Mesenchymal stem cell (in vitro differentiated cells and primary cell): ENCODE results near the gene NMNAT3.

ENCODE experiments used
- DNase-seq: peaks from one replicate; pipeline ENCODE4 v3.0.0-alpha.2; 2013
- H2AFZ ChIP-seq: one replicate; pipeline ENCODE4 v1.6.1; 2013; ENCODE audit warnings: low read depth, mild to moderate bottlenecking, control low read depth, inconsistent platforms, low read length, moderate library complexity
- H2AK5ac ChIP-seq: 2 replicates; pipeline ENCODE4 v1.6.1; 2013; ENCODE audit warnings: low read length, moderate library complexity, mild to moderate bottlenecking, inconsistent platforms; ENCODE audit not compliant: severe bottlenecking
- H2BK120ac ChIP-seq: one replicate; pipeline ENCODE4 v1.6.1; 2013; ENCODE audit warnings: low read depth, mild to moderate bottlenecking, inconsistent platforms, low read length, moderate library complexity
- H2BK12ac ChIP-seq, 2 experiments: one replicate each; pipeline ENCODE4 v1.6.1; 2013; ENCODE audit warnings: inconsistent platforms in 2 of 2, low read length in 2 of 2, mild to moderate bottlenecking in 2 of 2, moderate library complexity in 2 of 2, control low read depth in 1 of 2
- H2BK15ac ChIP-seq: one replicate; pipeline ENCODE4 v1.6.1; 2013; ENCODE audit warnings: mild to moderate bottlenecking, low read depth, inconsistent platforms; ENCODE audit not compliant: poor library complexity, severe bottlenecking
- H2BK5ac ChIP-seq: 2 replicates; pipeline ENCODE4 v1.6.1; 2013; ENCODE audit warnings: low read depth, mild to moderate bottlenecking, low read length, control low read depth, inconsistent platforms; ENCODE audit not compliant: poor library complexity, severe bottlenecking
- H3K14ac ChIP-seq, 2 experiments: one replicate each; pipeline ENCODE4 v1.6.1; 2013; ENCODE audit warnings: inconsistent platforms in 2 of 2, low read length in 2 of 2, control low read depth in 1 of 2, mild to moderate bottlenecking in 1 of 2, moderate library complexity in 1 of 2
- H3K18ac ChIP-seq, 2 experiments: one replicate each; pipeline ENCODE4 v1.6.1; 2013; ENCODE audit warnings: inconsistent platforms in 2 of 2, low read length in 2 of 2, control low read depth in 1 of 2, low read depth in 1 of 2, mild to moderate bottlenecking in 1 of 2
- H3K23ac ChIP-seq, 2 experiments: one replicate each; pipeline ENCODE4 v1.6.1; 2013; ENCODE audit warnings: inconsistent platforms in 2 of 2, low read length in 2 of 2, mild to moderate bottlenecking in 2 of 2, moderate library complexity in 2 of 2, control low read depth in 1 of 2
- H3K27ac ChIP-seq: 2 replicates; pipeline ENCODE4 v1.5.1; 2013; ENCODE audit warnings: mild to moderate bottlenecking, moderate library complexity, low read length, control low read depth, inconsistent platforms; ENCODE audit not compliant: poor library complexity, severe bottlenecking
- H3K27me3 ChIP-seq, 2 experiments: 2 replicates each; pipeline versions ENCODE4 v1.6.1 to v1.7.0; 2013; ENCODE audit warnings: low read length in 2 of 2, mild to moderate bottlenecking in 2 of 2, moderate library complexity in 2 of 2, control low read depth in 1 of 2, inconsistent platforms in 1 of 2; ENCODE audit not compliant: control insufficient read depth in 1 of 2, insufficient read depth in 1 of 2
- H3K36me3 ChIP-seq, 2 experiments: 2 replicates each; pipeline versions ENCODE4 v1.6.1 to v1.7.0; 2013; ENCODE audit warnings: low read length in 2 of 2, control low read depth in 1 of 2, inconsistent platforms in 1 of 2, low read depth in 1 of 2, mild to moderate bottlenecking in 1 of 2; ENCODE audit not compliant: insufficient read depth in 2 of 2, control insufficient read depth in 1 of 2
- H3K4ac ChIP-seq, 2 experiments: one replicate each; pipeline ENCODE4 v1.6.1; 2013; ENCODE audit warnings: inconsistent platforms in 2 of 2, low read length in 2 of 2, mild to moderate bottlenecking in 2 of 2, moderate library complexity in 2 of 2, control low read depth in 1 of 2, low read depth in 1 of 2
- H3K4me1 ChIP-seq: 2 replicates; pipeline ENCODE4 v1.6.1; 2013; ENCODE audit warnings: low read depth, low read length, control low read depth; ENCODE audit not compliant: control insufficient read depth, insufficient read depth
- H3K4me2 ChIP-seq: 2 replicates; pipeline ENCODE4 v1.6.1; 2013; ENCODE audit warnings: low read length, mild to moderate bottlenecking, inconsistent platforms; ENCODE audit not compliant: poor library complexity, severe bottlenecking
- H3K4me3 ChIP-seq, 2 experiments: 2 replicates each; pipeline versions ENCODE4 v1.5.1 to v1.7.0; 2013; ENCODE audit warnings: low read length in 2 of 2, mild to moderate bottlenecking in 2 of 2, control low read depth in 1 of 2, low read depth in 1 of 2; ENCODE audit not compliant: insufficient read depth in 1 of 2
- H3K79me1 ChIP-seq: replicated peaks from 2 replicates; pipeline ENCODE4 v1.6.1; 2013; ENCODE audit warnings: mild to moderate bottlenecking, control low read depth, low read length, inconsistent platforms; ENCODE audit not compliant: poor library complexity, severe bottlenecking
- H3K9ac ChIP-seq: 2 replicates; pipeline ENCODE4 v1.7.0; 2013; ENCODE audit warnings: mild to moderate bottlenecking, low read length, moderate library complexity
- H3K9me3 ChIP-seq: 2 replicates; pipeline ENCODE4 v1.7.0; 2013; ENCODE audit warnings: mild to moderate bottlenecking, low read length; ENCODE audit not compliant: control insufficient read depth
- H4K8ac ChIP-seq: one replicate; pipeline ENCODE4 v1.6.1; 2013; ENCODE audit warnings: inconsistent platforms, mild to moderate bottlenecking, low read length, moderate library complexity
- H4K91ac ChIP-seq: one replicate; pipeline ENCODE4 v1.6.1; 2013; ENCODE audit warnings: mild to moderate bottlenecking, low read length, inconsistent platforms
- WGBS: methylation state at CpG from one replicate; pipeline ENCODE4 v1.1.7; 2013; ENCODE audit warnings: mixed read lengths; 5-methylcytosine and 5-hydroxymethylcytosine counted together

NMNAT3 gene

GRCh38 chr3:139715743-139716360, 38.1 kb upstream of the NMNAT3 start:
- no peak overlapping the region for H3K9ac ChIP-seq
- H3K36me3 ChIP-seq, result no peaks in the 10 kb centered on the region
- no peak overlapping the region for H2BK12ac ChIP-seq
- no peak overlapping the region for H2BK5ac ChIP-seq
- H3K4me2 ChIP-seq, result no peak overlapping the region
- H3K27me3 ChIP-seq, result peaks cover 16 to 35% of the 10 kb centered on the region in 2 experiments
- H2AFZ ChIP-seq, result no peak overlapping the region
- WGBS, result 82% methylated on average over 2 of the region's 2 CpGs
- H3K23ac ChIP-seq, result no peak overlapping the region
- H3K9me3 ChIP-seq, result no peaks in the 10 kb centered on the region
- no peak overlapping the region for H3K18ac ChIP-seq
- no peaks in the 10 kb centered on the region for H3K4me1 ChIP-seq
- DNase-seq, result no peak
- H3K4me3 ChIP-seq, result no peak overlapping the region
- no peak overlapping the region for H2BK120ac ChIP-seq
- no peak overlapping the region for H2AK5ac ChIP-seq
- no peak overlapping the region for H3K14ac ChIP-seq
- no peak overlapping the region for H3K4ac ChIP-seq
- no peak overlapping the region for H4K8ac ChIP-seq
- no peak overlapping the region for H2BK15ac ChIP-seq
- H3K27ac ChIP-seq, result no peak overlapping the region
- H4K91ac ChIP-seq, result no peak overlapping the region
- H3K79me1 ChIP-seq, result no peaks in the 10 kb centered on the region

GRCh38 chr3:139715166-139715565, 37.4 kb upstream of the NMNAT3 start:
- Histone ChIP-seq H2BK5ac (no peak overlapping the region), H3K4me3 (no peak overlapping the region), H3K23ac (no peak overlapping the region), H3K18ac (no peak overlapping the region), H2BK120ac (no peak overlapping the region), H3K4ac (no peak overlapping the region), H2AFZ (no peak overlapping the region), H3K14ac (no peak overlapping the region), H4K91ac (no peak overlapping the region), H3K79me1 (no peaks in the 10 kb centered on the region), H2BK12ac (no peak overlapping the region), H3K9ac (no peak overlapping the region), H3K4me1 (no peaks in the 10 kb centered on the region), H2BK15ac (no peak overlapping the region), H4K8ac (no peak overlapping the region), H3K36me3 (no peaks in the 10 kb centered on the region), H3K27ac (no peak overlapping the region), H3K4me2 (no peak overlapping the region), H3K9me3 (no peaks in the 10 kb centered on the region), H3K27me3 (peaks cover 16 to 36% of the 10 kb centered on the region in 2 experiments), H2AK5ac (no peak overlapping the region)
- no peak for DNase-seq
- WGBS, result 72% methylated on average over 2 of the region's 2 CpGs

GRCh38 chr3:139710212-139710611, 32.4 kb upstream of the NMNAT3 start:
- Histone ChIP-seq H3K4ac (no peak overlapping the region), H3K36me3 (no peaks in the 10 kb centered on the region), H4K8ac (no peak overlapping the region), H2AFZ (no peak overlapping the region), H3K79me1 (no peaks in the 10 kb centered on the region), H3K27me3 (peaks cover 18 to 19% of the 10 kb centered on the region in 2 experiments), H2BK5ac (no peak overlapping the region), H3K27ac (no peak overlapping the region), H3K4me1 (no peaks in the 10 kb centered on the region), H3K14ac (no peak overlapping the region), H2AK5ac (no peak overlapping the region), H2BK120ac (no peak overlapping the region), H3K23ac (no peak overlapping the region), H3K9ac (no peak overlapping the region), H3K18ac (no peak overlapping the region), H3K4me2 (no peak overlapping the region), H4K91ac (no peak overlapping the region), H3K9me3 (no peaks in the 10 kb centered on the region), H2BK15ac (no peak overlapping the region), H3K4me3 (no peak overlapping the region), H2BK12ac (no peak overlapping the region)
- DNase-seq, result no peak
- WGBS, result 82% methylated on average over 2 of the region's 3 CpGs

GRCh38 chr3:139705631-139706030, 27.9 kb upstream of the NMNAT3 start:
- H2BK15ac ChIP-seq, result no peak overlapping the region
- H3K36me3 ChIP-seq, result no peaks in the 10 kb centered on the region
- no peak overlapping the region for H2BK5ac ChIP-seq
- no peak overlapping the region for H3K27ac ChIP-seq
- no peak overlapping the region for H3K9ac ChIP-seq
- WGBS, result no CpG with 5 or more reads among the region's 3 CpGs
- H3K79me1 ChIP-seq, result no peaks in the 10 kb centered on the region
- H4K8ac ChIP-seq, result no peak overlapping the region
- H3K14ac ChIP-seq, result no peak overlapping the region
- no peaks in the 10 kb centered on the region for H3K4me1 ChIP-seq
- no peak overlapping the region for H3K23ac ChIP-seq
- H2AFZ ChIP-seq, result no peak overlapping the region
- H2AK5ac ChIP-seq, result no peak overlapping the region
- H3K4me2 ChIP-seq, result no peak overlapping the region
- no peak overlapping the region for H2BK12ac ChIP-seq
- no peak overlapping the region for H2BK120ac ChIP-seq
- H3K9me3 ChIP-seq, result no peaks in the 10 kb centered on the region
- H3K27me3 ChIP-seq, result peaks cover 9 to 34% of the 10 kb centered on the region in 2 experiments
- H3K4me3 ChIP-seq, result no peak overlapping the region
- H3K4ac ChIP-seq, result no peak overlapping the region
- H3K18ac ChIP-seq, result no peak overlapping the region
- no peak overlapping the region for H4K91ac ChIP-seq
- DNase-seq, result no peak
